C4-2B (cell line): ENCODE results near the gene OSBPL5.
"Not testable (repeated sequence)": the region's sequence is repeated elsewhere in the genome, so short reads cannot be mapped to it uniquely, and the experiment has no call there.

ENCODE experiments used
- H3K27ac ChIP-seq: fragments of 450-650 bp; 2 replicates; pipeline ENCODE4 v1.5.1; 2017
- CTCF ChIP-seq: fragments of 450-650 bp; conservative IDR thresholded peaks from 2 replicates; pipeline ENCODE4 v1.5.1; 2017; ENCODE audit warnings: mild to moderate bottlenecking
- ZFX ChIP-seq: fragments of 450-650 bp; IDR thresholded peaks from 2 replicates; pipeline ENCODE4 v1.6.1; 2017

OSBPL5 gene

DNA sequence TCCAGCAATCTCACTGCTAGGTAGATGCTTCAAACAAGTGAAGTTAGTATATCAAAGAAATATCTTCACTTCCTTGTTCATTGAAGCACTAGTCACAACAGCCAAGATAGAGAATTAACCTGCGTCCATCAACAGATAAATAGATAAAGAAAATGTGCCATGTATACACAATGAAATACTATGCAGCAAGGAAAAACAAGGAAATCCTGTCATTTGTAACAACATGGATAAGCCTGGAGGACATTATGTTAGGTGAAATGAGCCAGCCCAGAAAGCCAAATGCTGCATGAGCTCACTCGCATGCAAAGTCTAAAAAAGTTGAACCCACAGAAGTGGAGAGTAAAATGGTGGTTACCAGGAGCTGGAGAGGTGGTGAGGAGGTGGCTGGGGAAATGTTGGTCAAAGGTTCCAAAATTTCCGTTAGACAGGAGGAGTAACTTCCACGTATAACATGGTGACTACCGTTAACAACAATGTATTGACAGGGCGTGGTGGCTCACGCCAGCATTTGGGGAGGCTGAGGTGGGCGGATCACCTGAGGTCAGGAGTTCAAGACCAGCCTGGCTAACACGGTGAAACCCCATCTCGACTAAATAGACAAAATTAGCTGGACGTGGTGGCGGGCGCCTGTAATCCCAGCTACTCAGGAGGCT is 84.3 kb downstream of the OSBPL5 start:
- H3K27ac ChIP-seq = no peak overlapping the region
- TF ChIP-seq ZFX = no peak
- no peak for TF ChIP-seq CTCF

GRCh38 chr11:3080104-3080503 is 85.0 kb downstream of the OSBPL5 start:
- TF ChIP-seq CTCF (no peak), ZFX (no peak)
- no peak overlapping the region for H3K27ac ChIP-seq

DNA sequence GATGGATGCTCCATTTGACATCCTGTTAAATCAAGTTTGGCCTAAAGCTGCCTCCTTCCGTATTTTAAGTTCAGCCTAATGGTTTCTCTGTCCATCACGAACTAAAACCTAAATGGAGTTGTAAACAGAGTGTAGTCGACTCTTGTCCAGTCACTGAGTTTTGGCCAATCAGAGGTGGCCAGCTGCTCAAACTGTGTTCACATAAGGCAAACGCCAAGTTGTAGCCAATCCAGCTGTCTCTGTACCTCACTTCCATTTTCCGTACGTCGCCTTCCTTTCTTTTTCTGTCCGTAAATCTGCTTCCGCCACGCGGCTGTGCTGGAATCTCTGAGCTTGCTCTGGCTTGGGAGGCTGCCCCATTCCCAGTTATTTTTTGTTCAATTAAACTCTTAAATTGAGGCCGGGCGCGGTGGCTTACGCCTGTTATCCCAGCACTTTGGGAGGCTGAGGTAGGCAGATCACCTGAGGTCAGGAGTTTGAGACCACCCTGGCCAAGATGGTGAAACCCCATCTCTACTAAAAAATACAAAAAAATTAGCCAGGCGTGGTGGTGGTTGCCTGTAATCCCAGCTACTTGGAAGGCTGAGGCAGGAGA is 87.2 kb downstream of the OSBPL5 start:
- TF ChIP-seq ZFX (no peak), CTCF (no peak)
- no peak overlapping the region for H3K27ac ChIP-seq

DNA sequence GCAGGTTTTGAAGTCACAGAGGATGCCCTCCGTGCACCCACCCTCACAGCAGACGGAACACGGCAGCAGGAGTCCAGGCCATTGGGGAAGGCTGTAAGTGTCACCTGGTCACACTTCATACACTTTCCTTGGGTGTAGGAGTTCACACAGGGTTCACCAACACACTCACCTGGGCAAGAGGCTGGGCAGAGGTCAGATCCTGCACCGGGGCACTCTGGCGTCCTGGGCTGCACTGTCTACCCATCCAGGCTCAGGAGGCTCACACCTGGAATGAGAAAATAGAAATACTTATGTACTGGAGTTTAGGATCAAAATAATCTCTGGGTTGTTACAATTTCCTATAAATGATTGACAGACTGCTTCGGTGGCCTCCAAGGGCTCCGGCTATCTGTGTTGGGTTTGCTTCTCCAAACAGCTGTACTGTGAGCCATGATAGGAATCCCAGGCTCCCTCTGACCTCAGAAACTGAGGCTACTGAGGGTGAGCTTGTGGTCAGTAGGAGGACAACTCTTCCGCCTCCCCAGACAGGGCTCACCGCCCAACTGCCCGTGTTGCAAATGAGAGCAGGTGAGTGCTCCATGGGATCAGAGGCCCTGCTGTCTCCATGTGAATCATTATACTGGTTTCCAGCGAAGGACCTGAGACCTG is 87.8 kb downstream of the OSBPL5 start:
- TF ChIP-seq CTCF (no peak), ZFX (no peak)
- no peak overlapping the region for H3K27ac ChIP-seq

DNA sequence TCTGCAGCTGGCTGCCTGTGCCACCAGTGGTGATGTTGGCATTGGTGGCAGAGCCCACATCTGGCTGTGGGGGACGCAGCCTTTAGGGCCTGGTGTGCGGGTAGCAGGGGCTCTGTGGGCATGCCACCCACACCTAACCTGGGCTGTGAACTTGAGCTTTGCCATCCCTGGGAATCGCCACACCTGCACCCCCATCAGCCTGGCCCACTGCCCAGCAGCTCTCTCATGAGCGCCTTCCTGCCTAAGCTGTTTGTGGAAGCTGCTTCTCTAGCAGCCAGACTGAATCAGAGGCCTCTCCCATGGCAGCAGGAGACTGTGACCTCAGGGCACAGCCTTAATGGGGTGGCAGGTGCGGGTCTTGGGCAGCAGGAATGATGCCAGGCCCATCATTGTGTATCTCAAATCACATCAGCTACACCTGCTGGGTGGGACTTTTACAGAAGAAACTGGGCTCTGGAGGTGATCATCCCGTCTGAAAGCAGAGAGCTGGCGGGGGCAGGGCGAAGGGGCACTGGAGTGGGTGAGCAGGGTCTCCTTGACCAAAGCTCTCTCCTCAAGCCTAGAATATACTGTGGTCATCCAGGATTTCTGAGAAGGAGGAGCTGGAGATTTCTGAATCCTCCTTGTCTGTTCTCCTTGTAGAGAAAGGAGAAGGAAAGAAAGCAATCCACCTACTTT is 90.1 kb downstream of the OSBPL5 start:
- H3K27ac ChIP-seq = no peak overlapping the region
- no peak for TF ChIP-seq CTCF
- no peak for TF ChIP-seq ZFX

GRCh38 chr11:3073029-3073435 is 92.1 kb downstream of the OSBPL5 start:
- no peak for TF ChIP-seq ZFX
- TF ChIP-seq CTCF = no peak
- H3K27ac ChIP-seq = no peak overlapping the region

GRCh38 chr11:3069425-3069824 is 95.7 kb downstream of the OSBPL5 start:
- TF ChIP-seq CTCF = no peak
- H3K27ac ChIP-seq = no peak overlapping the region

GRCh38 chr11:3066308-3066707 is 98.8 kb downstream of the OSBPL5 start:
- not testable (repeated sequence) for H3K27ac ChIP-seq

DNA sequence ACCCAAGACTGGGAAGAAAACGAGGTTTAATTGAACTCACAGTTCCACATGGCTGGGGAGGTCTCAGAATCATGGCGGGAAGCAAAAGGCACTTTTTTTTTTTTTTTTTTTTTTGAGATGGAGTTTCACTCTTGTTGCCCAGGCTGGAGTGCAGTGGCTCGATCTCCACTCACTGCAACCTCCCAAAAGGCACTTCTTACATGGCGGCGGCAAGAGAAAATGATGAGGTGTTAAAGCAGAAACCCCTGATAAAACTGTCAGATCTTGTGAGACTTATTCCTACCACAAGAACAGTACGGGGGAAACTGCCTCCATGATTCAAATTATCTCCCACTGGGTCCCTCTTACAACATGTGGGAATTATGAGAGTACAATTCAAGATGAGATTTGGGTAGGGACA is 100.4 kb downstream of the OSBPL5 start:
- not testable (repeated sequence) for H3K27ac ChIP-seq

DNA sequence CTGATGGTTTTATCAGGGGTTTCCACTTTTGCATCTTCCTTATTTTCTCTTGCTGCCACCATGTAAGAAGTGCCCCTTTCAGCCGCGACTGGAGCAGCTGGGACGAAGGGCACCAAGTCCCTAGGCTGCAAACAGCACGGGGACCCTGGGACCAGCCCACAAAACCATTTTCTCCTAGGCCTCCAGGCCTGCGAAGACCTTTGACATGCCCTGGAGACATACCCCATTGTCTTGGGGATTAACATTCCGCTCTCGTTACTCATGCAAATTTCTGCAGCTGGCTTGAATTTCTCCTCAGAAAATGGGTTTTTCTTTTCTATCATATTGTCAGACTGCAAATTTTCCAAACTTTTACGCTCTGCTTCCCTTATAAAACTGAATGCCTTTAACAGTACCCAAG is 101.2 kb downstream of the OSBPL5 start:
- not testable (repeated sequence) for H3K27ac ChIP-seq

GRCh38 chr11:3063432-3063831 is 101.7 kb downstream of the OSBPL5 start:
- H3K27ac ChIP-seq = not testable (repeated sequence)
